GM21447 (cell line): Measurements from ENCODE around the gene PACS2.

Experiments
- ATAC-seq: cut with Tn5 transposase; IDR thresholded peaks from one replicate; pipeline ENCODE4 v1.9.1; 2021; ENCODE audit not compliant: unreplicated experiment

Gene PACS2

GRCh38 chr14:105366386-105367074, 52.0 kb downstream of the PACS2 start:
- no peak for ATAC-seq

GRCh38 chr14:105367116-105368031, 52.8 kb downstream of the PACS2 start:
- ATAC-seq: no peak

- ATAC-seq: no peak
Observed at GRCh38 chr14:105368032-105368417, 53.5 kb downstream of the PACS2 start.

- no peak for ATAC-seq
Observed at GRCh38 chr14:105368426-105368825, 53.9 kb downstream of the PACS2 start.

- ATAC-seq: no peak
Observed at GRCh38 chr14:105368910-105369652, 54.5 kb downstream of the PACS2 start.

GRCh38 chr14:105369653-105370040, 55.1 kb downstream of the PACS2 start:
- no peak for ATAC-seq

GRCh38 chr14:105374389-105374788, 59.8 kb downstream of the PACS2 start:
- ATAC-seq: no peak

- no peak for ATAC-seq
Observed at GRCh38 chr14:105375635-105376057, 61.1 kb downstream of the PACS2 start.

GRCh38 chr14:105376521-105377440, 62.2 kb downstream of the PACS2 start:
- ATAC-seq: no peak

- no peak for ATAC-seq
Observed at GRCh38 chr14:105377555-105378182, 63.1 kb downstream of the PACS2 start.

GRCh38 chr14:105378199-105378598, 63.7 kb downstream of the PACS2 start:
- ATAC-seq: no peak

GRCh38 chr14:105378873-105379685, 64.5 kb downstream of the PACS2 start:
- no peak for ATAC-seq

GRCh38 chr14:105379946-105380345, 65.4 kb downstream of the PACS2 start:
- ATAC-seq: no peak

- no peak for ATAC-seq
Observed at GRCh38 chr14:105380756-105381155, 66.2 kb downstream of the PACS2 start.

GRCh38 chr14:105381446-105382342, 67.1 kb downstream of the PACS2 start:
- no peak for ATAC-seq

GRCh38 chr14:105382343-105383082, 68.0 kb downstream of the PACS2 start:
- no peak for ATAC-seq

- ATAC-seq: no peak
Observed at GRCh38 chr14:105383083-105383730, 68.7 kb downstream of the PACS2 start.
